Hepatocyte (in vitro differentiated cells): ENCODE results near the gene C1orf21.

Experiments
- EZH2phosphoT487 ChIP-seq: fragments of 200-600 bp; sonication (generic); IDR thresholded peaks from one replicate; pipeline ENCODE4 v1.6.1; 2018; ENCODE audit warnings: antibody characterized with exemption, mild to moderate bottlenecking, low read depth, moderate library complexity; ENCODE audit not compliant: unreplicated experiment, severe bottlenecking
- TF ChIP-seq, protein P1 (sequence below): fragments of 200-600 bp; sonication (generic); IDR thresholded peaks from 2 replicates; pipeline ENCODE4 v1.5.1; 2016; ENCODE audit warnings: antibody characterized with exemption, mild to moderate bottlenecking; ENCODE audit not compliant: poor library complexity

GRCh38 chr1:184457500-184457899, 70.7 kb downstream of the C1orf21 start:
- TF ChIP-seq, protein P1, sequence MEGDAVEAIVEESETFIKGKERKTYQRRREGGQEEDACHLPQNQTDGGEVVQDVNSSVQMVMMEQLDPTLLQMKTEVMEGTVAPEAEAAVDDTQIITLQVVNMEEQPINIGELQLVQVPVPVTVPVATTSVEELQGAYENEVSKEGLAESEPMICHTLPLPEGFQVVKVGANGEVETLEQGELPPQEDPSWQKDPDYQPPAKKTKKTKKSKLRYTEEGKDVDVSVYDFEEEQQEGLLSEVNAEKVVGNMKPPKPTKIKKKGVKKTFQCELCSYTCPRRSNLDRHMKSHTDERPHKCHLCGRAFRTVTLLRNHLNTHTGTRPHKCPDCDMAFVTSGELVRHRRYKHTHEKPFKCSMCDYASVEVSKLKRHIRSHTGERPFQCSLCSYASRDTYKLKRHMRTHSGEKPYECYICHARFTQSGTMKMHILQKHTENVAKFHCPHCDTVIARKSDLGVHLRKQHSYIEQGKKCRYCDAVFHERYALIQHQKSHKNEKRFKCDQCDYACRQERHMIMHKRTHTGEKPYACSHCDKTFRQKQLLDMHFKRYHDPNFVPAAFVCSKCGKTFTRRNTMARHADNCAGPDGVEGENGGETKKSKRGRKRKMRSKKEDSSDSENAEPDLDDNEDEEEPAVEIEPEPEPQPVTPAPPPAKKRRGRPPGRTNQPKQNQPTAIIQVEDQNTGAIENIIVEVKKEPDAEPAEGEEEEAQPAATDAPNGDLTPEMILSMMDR, result no peak
- TF ChIP-seq EZH2phosphoT487, result no peak
